ENCODE results near the gene PRR7.
A peak's percentile ranks its signal among the peaks of the same experiment; 100 is the strongest.

Gene PRR7

DNA sequence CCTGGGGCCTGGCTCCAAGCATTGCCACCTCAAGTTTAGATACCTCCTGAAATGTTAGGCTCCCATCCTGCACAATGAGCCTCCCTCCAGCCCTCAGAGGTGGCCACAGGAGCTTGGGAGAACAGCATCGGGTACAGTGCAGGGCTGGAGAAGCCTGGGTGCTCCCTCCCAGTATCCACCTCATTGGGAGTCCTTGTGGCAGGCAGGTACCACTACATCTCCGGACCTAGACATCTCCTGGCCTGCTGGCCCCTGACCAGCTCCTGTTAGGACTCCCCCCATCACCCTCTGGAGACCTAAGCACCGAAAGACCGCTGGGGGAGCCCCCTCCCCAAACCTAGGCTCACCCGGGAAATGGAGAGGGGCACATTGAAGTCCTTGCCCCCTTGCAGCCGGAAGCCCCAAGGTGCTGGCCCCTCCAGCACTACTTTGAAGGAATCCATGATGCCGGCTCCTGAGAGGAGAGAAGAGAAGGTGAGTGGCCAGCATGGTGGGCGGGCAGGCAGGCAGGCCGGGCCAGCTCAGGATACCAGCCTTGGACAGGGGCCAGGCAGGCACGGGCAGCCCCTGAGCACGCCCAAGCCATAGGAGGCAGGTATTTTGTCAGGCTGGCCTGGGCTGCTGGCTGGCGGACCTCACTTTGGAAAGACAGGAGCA, 49.6 kb downstream of the PRR7 start:
- Histone ChIP-seq H3K36me3 (ENCODE audit: control insufficient read depth in 2 of 2, insufficient read depth in 1 of 2, low read length in 2 of 2) (peaks cover 0 to 32% of the 10 kb centered on the region in 2 experiments; a peak in 1 of 3 replicates), H3K4me3 (ENCODE audit: low read depth, low read length) (peak overlapping the region; percentile 67), H3K4me1 (ENCODE audit: control insufficient read depth, insufficient read depth, low read length) (peaks cover 20% of the 10 kb centered on the region), H3K27ac (ENCODE audit: extremely low read depth, low read depth, low read length) (peak overlapping the region; percentile 98), H3K9me3 (ENCODE audit: control insufficient read depth, insufficient read depth, low read depth, low read length) (no peaks in the 10 kb centered on the region)
- ChIA-PET CTCF (interaction anchor here (0.7 to 4.0 kb wide), 12 partner anchors 9 to 1570 kb away, joined by 3 to 23 read pairs (median 6); no protein-coding TSS in a partner anchor), POLR2A (interaction anchor here (0.6 to 7.0 kb wide), 21 partner anchors 7 to 708 kb away, joined by 3 to 106 read pairs (median 7); partner anchors contain the start of genes B4GALT7, DBN1, DDX41 and DOK3)
- TF ChIP-seq, protein P1, sequence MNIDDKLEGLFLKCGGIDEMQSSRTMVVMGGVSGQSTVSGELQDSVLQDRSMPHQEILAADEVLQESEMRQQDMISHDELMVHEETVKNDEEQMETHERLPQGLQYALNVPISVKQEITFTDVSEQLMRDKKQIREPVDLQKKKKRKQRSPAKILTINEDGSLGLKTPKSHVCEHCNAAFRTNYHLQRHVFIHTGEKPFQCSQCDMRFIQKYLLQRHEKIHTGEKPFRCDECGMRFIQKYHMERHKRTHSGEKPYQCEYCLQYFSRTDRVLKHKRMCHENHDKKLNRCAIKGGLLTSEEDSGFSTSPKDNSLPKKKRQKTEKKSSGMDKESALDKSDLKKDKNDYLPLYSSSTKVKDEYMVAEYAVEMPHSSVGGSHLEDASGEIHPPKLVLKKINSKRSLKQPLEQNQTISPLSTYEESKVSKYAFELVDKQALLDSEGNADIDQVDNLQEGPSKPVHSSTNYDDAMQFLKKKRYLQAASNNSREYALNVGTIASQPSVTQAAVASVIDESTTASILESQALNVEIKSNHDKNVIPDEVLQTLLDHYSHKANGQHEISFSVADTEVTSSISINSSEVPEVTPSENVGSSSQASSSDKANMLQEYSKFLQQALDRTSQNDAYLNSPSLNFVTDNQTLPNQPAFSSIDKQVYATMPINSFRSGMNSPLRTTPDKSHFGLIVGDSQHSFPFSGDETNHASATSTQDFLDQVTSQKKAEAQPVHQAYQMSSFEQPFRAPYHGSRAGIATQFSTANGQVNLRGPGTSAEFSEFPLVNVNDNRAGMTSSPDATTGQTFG (tag by site-specific recombination; IDR thresholded peaks at IDR 0.05; ENCODE audit: borderline replicate concordance): no peak
- no peak for TF ChIP-seq ZNF266 (tag by site-specific recombination; IDR thresholded peaks at IDR 0.05; ENCODE audit: low read depth)
- no peak for TF ChIP-seq GLIS1 (tag by site-specific recombination; IDR thresholded peaks at IDR 0.05)
- TF ChIP-seq SETDB1 (IDR thresholded peaks at IDR 0.05; ENCODE audit: insufficient read length, low read length): no peak
- TF ChIP-seq ZNF560 (tag by site-specific recombination; IDR thresholded peaks at IDR 0.05; ENCODE audit: borderline replicate concordance): no peak
- peak; percentile 99 for TF ChIP-seq ZNF335 (tag by site-specific recombination; conservative IDR thresholded peaks at IDR 0.05)
- TF ChIP-seq, protein P2, sequence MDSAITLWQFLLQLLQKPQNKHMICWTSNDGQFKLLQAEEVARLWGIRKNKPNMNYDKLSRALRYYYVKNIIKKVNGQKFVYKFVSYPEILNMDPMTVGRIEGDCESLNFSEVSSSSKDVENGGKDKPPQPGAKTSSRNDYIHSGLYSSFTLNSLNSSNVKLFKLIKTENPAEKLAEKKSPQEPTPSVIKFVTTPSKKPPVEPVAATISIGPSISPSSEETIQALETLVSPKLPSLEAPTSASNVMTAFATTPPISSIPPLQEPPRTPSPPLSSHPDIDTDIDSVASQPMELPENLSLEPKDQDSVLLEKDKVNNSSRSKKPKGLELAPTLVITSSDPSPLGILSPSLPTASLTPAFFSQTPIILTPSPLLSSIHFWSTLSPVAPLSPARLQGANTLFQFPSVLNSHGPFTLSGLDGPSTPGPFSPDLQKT (IDR thresholded peaks at IDR 0.05; ENCODE audit: borderline replicate concordance, low read depth, low read length): no peak
- TF ChIP-seq, protein P3, sequence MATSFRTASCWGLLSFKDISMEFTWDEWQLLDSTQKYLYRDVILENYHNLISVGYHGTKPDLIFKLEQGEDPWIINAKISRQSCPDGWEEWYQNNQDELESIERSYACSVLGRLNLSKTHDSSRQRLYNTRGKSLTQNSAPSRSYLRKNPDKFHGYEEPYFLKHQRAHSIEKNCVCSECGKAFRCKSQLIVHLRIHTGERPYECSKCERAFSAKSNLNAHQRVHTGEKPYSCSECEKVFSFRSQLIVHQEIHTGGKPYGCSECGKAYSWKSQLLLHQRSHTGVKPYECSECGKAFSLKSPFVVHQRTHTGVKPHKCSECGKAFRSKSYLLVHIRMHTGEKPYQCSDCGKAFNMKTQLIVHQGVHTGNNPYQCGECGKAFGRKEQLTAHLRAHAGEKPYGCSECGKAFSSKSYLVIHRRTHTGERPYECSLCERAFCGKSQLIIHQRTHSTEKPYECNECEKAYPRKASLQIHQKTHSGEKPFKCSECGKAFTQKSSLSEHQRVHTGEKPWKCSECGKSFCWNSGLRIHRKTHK (tag by site-specific recombination; IDR thresholded peaks at IDR 0.05): no peak
- TF ChIP-seq, protein P4, sequence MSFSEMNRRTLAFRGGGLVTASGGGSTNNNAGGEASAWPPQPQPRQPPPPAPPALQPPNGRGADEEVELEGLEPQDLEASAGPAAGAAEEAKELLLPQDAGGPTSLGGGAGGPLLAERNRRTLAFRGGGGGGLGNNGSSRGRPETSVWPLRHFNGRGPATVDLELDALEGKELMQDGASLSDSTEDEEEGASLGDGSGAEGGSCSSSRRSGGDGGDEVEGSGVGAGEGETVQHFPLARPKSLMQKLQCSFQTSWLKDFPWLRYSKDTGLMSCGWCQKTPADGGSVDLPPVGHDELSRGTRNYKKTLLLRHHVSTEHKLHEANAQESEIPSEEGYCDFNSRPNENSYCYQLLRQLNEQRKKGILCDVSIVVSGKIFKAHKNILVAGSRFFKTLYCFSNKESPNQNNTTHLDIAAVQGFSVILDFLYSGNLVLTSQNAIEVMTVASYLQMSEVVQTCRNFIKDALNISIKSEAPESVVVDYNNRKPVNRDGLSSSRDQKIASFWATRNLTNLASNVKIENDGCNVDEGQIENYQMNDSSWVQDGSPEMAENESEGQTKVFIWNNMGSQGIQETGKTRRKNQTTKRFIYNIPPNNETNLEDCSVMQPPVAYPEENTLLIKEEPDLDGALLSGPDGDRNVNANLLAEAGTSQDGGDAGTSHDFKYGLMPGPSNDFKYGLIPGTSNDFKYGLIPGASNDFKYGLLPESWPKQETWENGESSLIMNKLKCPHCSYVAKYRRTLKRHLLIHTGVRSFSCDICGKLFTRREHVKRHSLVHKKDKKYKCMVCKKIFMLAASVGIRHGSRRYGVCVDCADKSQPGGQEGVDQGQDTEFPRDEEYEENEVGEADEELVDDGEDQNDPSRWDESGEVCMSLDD (tag by site-specific recombination; IDR thresholded peaks at IDR 0.05): peak; percentile 15; the same call in 1 of the 2 replicates
- TF ChIP-seq ZNF510 (tag by site-specific recombination; IDR thresholded peaks at IDR 0.05; ENCODE audit: insufficient replicate concordance): no peak
- no peak for TF ChIP-seq ZNF146 (tag by site-specific recombination; IDR thresholded peaks at IDR 0.05)
- TF ChIP-seq, protein P5, sequence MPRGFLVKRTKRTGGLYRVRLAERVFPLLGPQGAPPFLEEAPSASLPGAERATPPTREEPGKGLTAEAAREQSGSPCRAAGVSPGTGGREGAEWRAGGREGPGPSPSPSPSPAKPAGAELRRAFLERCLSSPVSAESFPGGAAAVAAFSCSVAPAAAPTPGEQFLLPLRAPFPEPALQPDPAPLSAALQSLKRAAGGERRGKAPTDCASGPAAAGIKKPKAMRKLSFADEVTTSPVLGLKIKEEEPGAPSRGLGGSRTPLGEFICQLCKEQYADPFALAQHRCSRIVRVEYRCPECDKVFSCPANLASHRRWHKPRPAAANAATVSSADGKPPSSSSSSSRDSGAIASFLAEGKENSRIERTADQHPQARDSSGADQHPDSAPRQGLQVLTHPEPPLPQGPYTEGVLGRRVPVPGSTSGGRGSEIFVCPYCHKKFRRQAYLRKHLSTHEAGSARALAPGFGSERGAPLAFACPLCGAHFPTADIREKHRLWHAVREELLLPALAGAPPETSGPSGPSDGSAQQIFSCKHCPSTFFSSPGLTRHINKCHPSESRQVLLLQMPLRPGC (tag by site-specific recombination; IDR thresholded peaks at IDR 0.05): no peak
- TF ChIP-seq, protein P6, sequence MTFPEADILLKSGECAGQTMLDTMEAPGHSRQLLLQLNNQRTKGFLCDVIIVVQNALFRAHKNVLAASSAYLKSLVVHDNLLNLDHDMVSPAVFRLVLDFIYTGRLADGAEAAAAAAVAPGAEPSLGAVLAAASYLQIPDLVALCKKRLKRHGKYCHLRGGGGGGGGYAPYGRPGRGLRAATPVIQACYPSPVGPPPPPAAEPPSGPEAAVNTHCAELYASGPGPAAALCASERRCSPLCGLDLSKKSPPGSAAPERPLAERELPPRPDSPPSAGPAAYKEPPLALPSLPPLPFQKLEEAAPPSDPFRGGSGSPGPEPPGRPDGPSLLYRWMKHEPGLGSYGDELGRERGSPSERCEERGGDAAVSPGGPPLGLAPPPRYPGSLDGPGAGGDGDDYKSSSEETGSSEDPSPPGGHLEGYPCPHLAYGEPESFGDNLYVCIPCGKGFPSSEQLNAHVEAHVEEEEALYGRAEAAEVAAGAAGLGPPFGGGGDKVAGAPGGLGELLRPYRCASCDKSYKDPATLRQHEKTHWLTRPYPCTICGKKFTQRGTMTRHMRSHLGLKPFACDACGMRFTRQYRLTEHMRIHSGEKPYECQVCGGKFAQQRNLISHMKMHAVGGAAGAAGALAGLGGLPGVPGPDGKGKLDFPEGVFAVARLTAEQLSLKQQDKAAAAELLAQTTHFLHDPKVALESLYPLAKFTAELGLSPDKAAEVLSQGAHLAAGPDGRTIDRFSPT (tag by site-specific recombination; IDR thresholded peaks at IDR 0.05): peak; percentile 72; the same call in 1 of the 2 replicates
- no peak for TF ChIP-seq ZNF670 (tag by site-specific recombination; IDR thresholded peaks at IDR 0.05; ENCODE audit: low read depth)
- no peak for TF ChIP-seq HOXD13 (CRISPR knock-in tag; IDR thresholded peaks at IDR 0.05; ENCODE audit: borderline replicate concordance)
- TF ChIP-seq ZNF549 (tag by site-specific recombination; IDR thresholded peaks at IDR 0.05): no peak
- TF ChIP-seq ZNF112 (tag by site-specific recombination; IDR thresholded peaks at IDR 0.05): no peak
- peak; percentile 94 for TF ChIP-seq ZBTB17 (tag by site-specific recombination; IDR thresholded peaks at IDR 0.05)
- TF ChIP-seq, protein P7, sequence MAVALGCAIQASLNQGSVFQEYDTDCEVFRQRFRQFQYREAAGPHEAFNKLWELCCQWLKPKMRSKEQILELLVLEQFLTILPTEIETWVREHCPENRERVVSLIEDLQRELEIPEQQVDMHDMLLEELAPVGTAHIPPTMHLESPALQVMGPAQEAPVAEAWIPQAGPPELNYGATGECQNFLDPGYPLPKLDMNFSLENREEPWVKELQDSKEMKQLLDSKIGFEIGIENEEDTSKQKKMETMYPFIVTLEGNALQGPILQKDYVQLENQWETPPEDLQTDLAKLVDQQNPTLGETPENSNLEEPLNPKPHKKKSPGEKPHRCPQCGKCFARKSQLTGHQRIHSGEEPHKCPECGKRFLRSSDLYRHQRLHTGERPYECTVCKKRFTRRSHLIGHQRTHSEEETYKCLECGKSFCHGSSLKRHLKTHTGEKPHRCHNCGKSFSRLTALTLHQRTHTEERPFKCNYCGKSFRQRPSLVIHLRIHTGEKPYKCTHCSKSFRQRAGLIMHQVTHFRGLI (tag by site-specific recombination; IDR thresholded peaks at IDR 0.05): peak; percentile 98
- TF ChIP-seq, protein P8, sequence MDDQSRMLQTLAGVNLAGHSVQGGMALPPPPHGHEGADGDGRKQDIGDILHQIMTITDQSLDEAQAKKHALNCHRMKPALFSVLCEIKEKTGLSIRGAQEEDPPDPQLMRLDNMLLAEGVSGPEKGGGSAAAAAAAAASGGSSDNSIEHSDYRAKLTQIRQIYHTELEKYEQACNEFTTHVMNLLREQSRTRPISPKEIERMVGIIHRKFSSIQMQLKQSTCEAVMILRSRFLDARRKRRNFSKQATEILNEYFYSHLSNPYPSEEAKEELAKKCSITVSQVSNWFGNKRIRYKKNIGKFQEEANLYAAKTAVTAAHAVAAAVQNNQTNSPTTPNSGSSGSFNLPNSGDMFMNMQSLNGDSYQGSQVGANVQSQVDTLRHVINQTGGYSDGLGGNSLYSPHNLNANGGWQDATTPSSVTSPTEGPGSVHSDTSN (CRISPR knock-in tag; IDR thresholded peaks at IDR 0.05): 0 out of 2 replicates have a peak, but pooled peaks have one; percentile 44
- 0 out of 2 replicates have a peak, but pooled peaks have one; percentile 10 for TF ChIP-seq KLF9 (tag by site-specific recombination; IDR thresholded peaks at IDR 0.05; ENCODE audit: low read depth)
